SK-N-SH (cell line): Measurements from ENCODE around the gene SMARCD3. TPM values are rescaled to one million over a fixed set of nuclear protein-coding genes. Genes with fewer than 3 reads are reported as not detected.

Source experiments
- CTCF ChIA-PET: fragments of 300-600, 350-600 bp; formaldehyde crosslinking; extraction: SDS; loops from one replicate; lab custom pipeline; 2021; lab: Yijun Ruan, JAX
- POLR2A ChIA-PET: fragments of 350-600 bp; sonication (Branson Sonifier 250); formaldehyde crosslinking; extraction: SDS; loops from one replicate; lab custom pipeline; 2020; ENCODE audit warnings: antibody characterized with exemption, inconsistent platforms; lab: Yijun Ruan, JAX
- DNase-seq: peaks from one replicate; pipeline ENCODE4 v3.0.0; 2012
- H2AFZ ChIP-seq: fragments of 200-600 bp; sonication (generic); 2 replicates; pipeline ENCODE4 v1.8.1; 2016; ENCODE audit warnings: antibody characterized with exemption, mild to moderate bottlenecking, low read depth
- H3F3A ChIP-seq: fragments of 200-600 bp; sonication (generic); replicated peaks from 2 replicates; pipeline ENCODE3; 2016; ENCODE audit warnings: antibody characterized with exemption, mild to moderate bottlenecking; ENCODE audit not compliant: insufficient read depth
- H3K27ac ChIP-seq, 2 experiments: fragments of 200-500 bp in 1 of 2; fragments of 200-600 bp in 1 of 2; sonication (Bioruptor generic) in 1 of 2; sonication (generic), shearing (Covaris generic) in 1 of 2; 2 replicates each; pipeline versions ENCODE4 v1.5.1 to v1.6.1; 2014 to 2016; ENCODE audit warnings: low read depth in 2 of 2, inconsistent platforms in 1 of 2, low read length in 1 of 2, mild to moderate bottlenecking in 1 of 2, mixed read lengths in 1 of 2
- H3K27me3 ChIP-seq: fragments of 200-600 bp; sonication (generic), shearing (Covaris generic); 2 replicates; pipeline ENCODE4 v1.6.1; 2016; ENCODE audit warnings: mixed run types; ENCODE audit not compliant: insufficient read depth
- H3K36me3 ChIP-seq, 2 experiments: fragments of 200-500 bp in 1 of 2; fragments of 200-600 bp in 1 of 2; sonication (Bioruptor generic) in 1 of 2; sonication (generic) in 1 of 2; replicated peaks in 1 of 2; 2 replicates each; pipeline versions ENCODE3 to v1.5.1; 2014 to 2016; ENCODE audit warnings: low read length in 1 of 2, mild to moderate bottlenecking in 1 of 2; ENCODE audit not compliant: insufficient read depth in 2 of 2, control insufficient read depth in 1 of 2
- H3K4me1 ChIP-seq, 2 experiments: fragments of 200-500 bp in 1 of 2; fragments of 200-600 bp in 1 of 2; sonication (Bioruptor generic) in 1 of 2; sonication (generic), shearing (Covaris generic) in 1 of 2; 2 replicates each; pipeline versions ENCODE4 v1.5.1 to v1.6.1; 2014 to 2016; ENCODE audit warnings: low read depth in 1 of 2, low read length in 1 of 2, mixed run types in 1 of 2; ENCODE audit not compliant: insufficient read depth in 2 of 2, control insufficient read depth in 1 of 2
- H3K4me2 ChIP-seq: fragments of 200-600 bp; sonication (generic), shearing (Covaris generic); 2 replicates; pipeline ENCODE4 v1.6.1; 2017; ENCODE audit warnings: mixed run types
- H3K4me3 ChIP-seq, 2 experiments: fragments of 200-500 bp in 1 of 2; fragments of 200-600 bp in 1 of 2; sonication (Bioruptor generic) in 1 of 2; sonication (generic), shearing (Covaris generic) in 1 of 2; 2 replicates each; pipeline versions ENCODE4 v1.5.1 to v1.8.1; 2014 to 2016; ENCODE audit warnings: low read depth in 2 of 2, inconsistent platforms in 1 of 2, low read length in 1 of 2, mild to moderate bottlenecking in 1 of 2, mixed read lengths in 1 of 2, moderate library complexity in 1 of 2
- H3K79me2 ChIP-seq: fragments of 200-600 bp; sonication (generic); 2 replicates; pipeline ENCODE4 v1.8.1; 2017; ENCODE audit warnings: mild to moderate bottlenecking; ENCODE audit not compliant: insufficient read depth
- H3K9ac ChIP-seq: fragments of 200-600 bp; sonication (generic); 2 replicates; pipeline ENCODE4 v1.6.1; 2017; ENCODE audit warnings: mixed run types
- H3K9me2 ChIP-seq: fragments of 200-600 bp; sonication (generic); 2 replicates; pipeline ENCODE4 v1.6.1; 2017; ENCODE audit warnings: mixed run types
- H3K9me3 ChIP-seq: fragments of 200-600 bp; sonication (generic); 2 replicates; pipeline ENCODE4 v1.6.1; 2017; ENCODE audit warnings: mixed run types, mild to moderate bottlenecking, moderate library complexity
- H4K20me1 ChIP-seq: fragments of 200-600 bp; sonication (generic); 2 replicates; pipeline ENCODE4 v1.6.1; 2017; ENCODE audit warnings: mild to moderate bottlenecking, mixed run types; ENCODE audit not compliant: insufficient read depth
- CHD2 ChIP-seq: fragments of 150-350 bp; IDR thresholded peaks from 2 replicates; pipeline ENCODE4 v1.6.1; 2018; ENCODE audit warnings: low read length; ENCODE audit not compliant: partially characterized antibody
- EZH2phosphoT487 ChIP-seq: fragments of 200-600 bp; sonication (generic); IDR thresholded peaks from 2 replicates; pipeline ENCODE4 v1.6.1; 2017; ENCODE audit warnings: low read depth, mixed run types, mild to moderate bottlenecking, antibody characterized with exemption, moderate library complexity, borderline replicate concordance
- FOXM1 ChIP-seq: IDR thresholded peaks from 2 replicates; pipeline ENCODE4 v1.4.0; 2012; ENCODE audit warnings: low read depth, mild to moderate bottlenecking
- GABPA ChIP-seq: IDR thresholded peaks from 2 replicates; pipeline ENCODE4 v1.4.0; 2012; ENCODE audit warnings: low read depth, mild to moderate bottlenecking
- MEF2A ChIP-seq: IDR thresholded peaks from 2 replicates; pipeline ENCODE4 v1.4.0; 2012; ENCODE audit warnings: low read depth, borderline replicate concordance
- MXI1 ChIP-seq: IDR thresholded peaks from 2 replicates; pipeline ENCODE4 v1.6.1; 2012; ENCODE audit warnings: mild to moderate bottlenecking, low read depth, low read length, improper control_type of control experiment
- RAD21 ChIP-seq: IDR thresholded peaks from 2 replicates; pipeline ENCODE4 v1.6.1; 2012; ENCODE audit warnings: mild to moderate bottlenecking, low read length
- RCOR1 ChIP-seq: fragments of 150-350 bp; IDR thresholded peaks from 2 replicates; pipeline ENCODE4 v1.6.1; 2017; ENCODE audit warnings: antibody characterized with exemption, low read length
- TCF12 ChIP-seq: IDR thresholded peaks from 2 replicates; pipeline ENCODE4 v1.4.0; 2012
- TEAD4 ChIP-seq: IDR thresholded peaks from 2 replicates; pipeline ENCODE4 v1.4.0; 2012; ENCODE audit warnings: mild to moderate bottlenecking, borderline replicate concordance; ENCODE audit not compliant: insufficient read depth
- WGBS: methylation state at CpG from one replicate; pipeline ENCODE4 v1.1.6; 2017; ENCODE audit warnings: low lambda C conversion rate; 5-methylcytosine and 5-hydroxymethylcytosine counted together
- polyA plus RNA-seq, 3 experiments: library from polyadenylated mRNA; depleted of rRNA; stranded (reverse); fragments of >200 nt; gene quantifications; 2 replicates each; pipeline ENCODE4 v1.2.3, GENCODE V29; 2012
- TF ChIP-seq, protein P1 (sequence below): IDR thresholded peaks from 2 replicates; pipeline ENCODE4 v1.4.0; 2012; ENCODE audit warnings: low read depth, borderline replicate concordance
- TF ChIP-seq, protein P2 (sequence below): fragments of 150-350 bp; IDR thresholded peaks from 2 replicates; pipeline ENCODE4 v1.6.1; 2016; ENCODE audit warnings: mild to moderate bottlenecking, low read depth, low read length
- TF ChIP-seq, protein P3 (sequence below): fragments of 200-600 bp; sonication (generic); IDR thresholded peaks from 2 replicates; pipeline ENCODE4 v1.6.1; 2017; ENCODE audit warnings: antibody characterized with exemption, mild to moderate bottlenecking, moderate library complexity

The SMARCD3 gene
- polyA plus RNA-seq, 1 of the 3 experiments (the other 2 are of a cell fraction) = 62.8 TPM

DNA sequence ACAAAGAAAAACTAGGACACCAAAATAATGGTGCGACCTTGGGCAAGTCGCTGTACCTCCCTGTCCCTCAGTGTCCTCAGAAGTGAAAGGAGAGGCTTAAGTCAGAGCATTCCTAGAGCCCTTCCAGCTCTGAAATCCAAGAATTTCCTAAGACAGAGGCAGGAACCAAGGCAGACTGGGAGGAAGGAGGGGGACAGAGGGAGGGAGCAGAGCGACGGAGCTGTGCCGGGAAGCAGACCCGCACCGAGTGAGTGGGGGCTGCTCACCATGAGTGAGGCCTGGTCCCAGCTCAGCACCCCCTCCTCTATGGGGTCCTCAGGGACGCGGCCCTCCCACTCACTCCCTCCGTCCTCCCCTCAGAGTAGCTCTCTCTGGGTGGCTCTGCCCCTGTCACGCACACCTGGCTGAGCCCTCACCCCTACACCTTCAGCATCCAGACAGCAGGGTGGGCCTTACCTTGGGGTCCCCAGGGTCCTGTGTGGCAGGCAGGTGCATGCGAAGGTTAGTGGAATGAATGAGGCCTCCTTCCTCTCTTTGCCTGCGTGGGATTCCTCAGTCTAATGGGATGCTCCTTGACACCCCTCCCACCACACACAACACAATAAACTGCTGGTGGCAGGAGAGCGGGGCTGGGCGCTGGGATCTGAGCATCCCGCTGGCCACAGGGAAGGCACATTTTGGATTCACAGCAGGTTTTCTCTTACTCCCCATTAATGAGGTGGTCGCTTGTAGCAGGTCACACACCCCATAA is 4.6 kb upstream of the SMARCD3 start:
- no peaks in the 10 kb centered on the region; the same call in 1 of the 2 replicates for H3K79me2 ChIP-seq
- peak overlapping the region; percentile 83 for H3K4me2 ChIP-seq
- TF ChIP-seq MEF2A (no peak), RAD21 (no peak), GABPA (no peak), RCOR1 (no peak), TCF12 (no peak), CHD2 (no peak), TEAD4 (no peak), MXI1 (no peak), FOXM1 (no peak), EZH2phosphoT487 (no peak)
- TF ChIP-seq, protein P1, sequence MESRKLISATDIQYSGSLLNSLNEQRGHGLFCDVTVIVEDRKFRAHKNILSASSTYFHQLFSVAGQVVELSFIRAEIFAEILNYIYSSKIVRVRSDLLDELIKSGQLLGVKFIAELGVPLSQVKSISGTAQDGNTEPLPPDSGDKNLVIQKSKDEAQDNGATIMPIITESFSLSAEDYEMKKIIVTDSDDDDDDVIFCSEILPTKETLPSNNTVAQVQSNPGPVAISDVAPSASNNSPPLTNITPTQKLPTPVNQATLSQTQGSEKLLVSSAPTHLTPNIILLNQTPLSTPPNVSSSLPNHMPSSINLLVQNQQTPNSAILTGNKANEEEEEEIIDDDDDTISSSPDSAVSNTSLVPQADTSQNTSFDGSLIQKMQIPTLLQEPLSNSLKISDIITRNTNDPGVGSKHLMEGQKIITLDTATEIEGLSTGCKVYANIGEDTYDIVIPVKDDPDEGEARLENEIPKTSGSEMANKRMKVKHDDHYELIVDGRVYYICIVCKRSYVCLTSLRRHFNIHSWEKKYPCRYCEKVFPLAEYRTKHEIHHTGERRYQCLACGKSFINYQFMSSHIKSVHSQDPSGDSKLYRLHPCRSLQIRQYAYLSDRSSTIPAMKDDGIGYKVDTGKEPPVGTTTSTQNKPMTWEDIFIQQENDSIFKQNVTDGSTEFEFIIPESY = no peak
- TF ChIP-seq, protein P2, sequence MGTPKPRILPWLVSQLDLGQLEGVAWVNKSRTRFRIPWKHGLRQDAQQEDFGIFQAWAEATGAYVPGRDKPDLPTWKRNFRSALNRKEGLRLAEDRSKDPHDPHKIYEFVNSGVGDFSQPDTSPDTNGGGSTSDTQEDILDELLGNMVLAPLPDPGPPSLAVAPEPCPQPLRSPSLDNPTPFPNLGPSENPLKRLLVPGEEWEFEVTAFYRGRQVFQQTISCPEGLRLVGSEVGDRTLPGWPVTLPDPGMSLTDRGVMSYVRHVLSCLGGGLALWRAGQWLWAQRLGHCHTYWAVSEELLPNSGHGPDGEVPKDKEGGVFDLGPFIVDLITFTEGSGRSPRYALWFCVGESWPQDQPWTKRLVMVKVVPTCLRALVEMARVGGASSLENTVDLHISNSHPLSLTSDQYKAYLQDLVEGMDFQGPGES = no peak
- TF ChIP-seq, protein P3, sequence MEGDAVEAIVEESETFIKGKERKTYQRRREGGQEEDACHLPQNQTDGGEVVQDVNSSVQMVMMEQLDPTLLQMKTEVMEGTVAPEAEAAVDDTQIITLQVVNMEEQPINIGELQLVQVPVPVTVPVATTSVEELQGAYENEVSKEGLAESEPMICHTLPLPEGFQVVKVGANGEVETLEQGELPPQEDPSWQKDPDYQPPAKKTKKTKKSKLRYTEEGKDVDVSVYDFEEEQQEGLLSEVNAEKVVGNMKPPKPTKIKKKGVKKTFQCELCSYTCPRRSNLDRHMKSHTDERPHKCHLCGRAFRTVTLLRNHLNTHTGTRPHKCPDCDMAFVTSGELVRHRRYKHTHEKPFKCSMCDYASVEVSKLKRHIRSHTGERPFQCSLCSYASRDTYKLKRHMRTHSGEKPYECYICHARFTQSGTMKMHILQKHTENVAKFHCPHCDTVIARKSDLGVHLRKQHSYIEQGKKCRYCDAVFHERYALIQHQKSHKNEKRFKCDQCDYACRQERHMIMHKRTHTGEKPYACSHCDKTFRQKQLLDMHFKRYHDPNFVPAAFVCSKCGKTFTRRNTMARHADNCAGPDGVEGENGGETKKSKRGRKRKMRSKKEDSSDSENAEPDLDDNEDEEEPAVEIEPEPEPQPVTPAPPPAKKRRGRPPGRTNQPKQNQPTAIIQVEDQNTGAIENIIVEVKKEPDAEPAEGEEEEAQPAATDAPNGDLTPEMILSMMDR = no peak
- 97% methylated on average over 16 of the region's 17 CpGs for WGBS
- no peaks in the 10 kb centered on the region for H3K9me2 ChIP-seq
- no peaks in the 10 kb centered on the region for H4K20me1 ChIP-seq
- peak overlapping the region in 1 of 2 experiments; percentile 76; a peak in 1 of 4 replicates for H3K27ac ChIP-seq
- H3F3A ChIP-seq = peaks cover 12% of the 10 kb centered on the region
- ChIA-PET POLR2A (interaction anchor here (0.6 to 2.0 kb wide), 5 partner anchors 8 to 24 kb away, joined by 3 to 9 read pairs (median 8); partner anchors contain the start of gene CHPF2), CTCF (interaction anchor here (1.1 to 2.4 kb wide), 7 partner anchors 10 to 165 kb away, joined by 4 to 22 read pairs (median 6); no protein-coding TSS in a partner anchor)
- H3K27me3 ChIP-seq = no peaks in the 10 kb centered on the region
- no peak overlapping the region; the same call in 1 of the 2 replicates for H2AFZ ChIP-seq
- no peak for DNase-seq
- H3K9me3 ChIP-seq = no peaks in the 10 kb centered on the region
- peaks cover 21 to 33% of the 10 kb centered on the region in 2 experiments; a peak in 3 of 4 replicates for H3K4me1 ChIP-seq
- H3K9ac ChIP-seq = peak overlapping the region; percentile 83; the same call in 1 of the 2 replicates
- H3K4me3 ChIP-seq = peak overlapping the region in 1 of 2 experiments; percentile 87; a peak in 1 of 4 replicates
- no peaks in the 10 kb centered on the region for H3K36me3 ChIP-seq
